ENCODE data around the gene VEZT. TPM values are rescaled to one million over a fixed set of nuclear protein-coding genes. Genes with fewer than 3 reads are reported as not detected.

The VEZT gene
- total RNA-seq, 3 donors from 2014 or later, result 58.4 to 72.8 (median 61.6) TPM

- Histone ChIP-seq H3K36me3 (ENCODE audit: low read depth) (peaks cover 5% of the 10 kb centered on the region), H3K4me3 (no peak overlapping the region), H3K4me1 (ENCODE audit: low read depth) (no peaks in the 10 kb centered on the region), H3K9me3 (no peaks in the 10 kb centered on the region)
- ATAC-seq, result no peak
- intact Hi-C loops (cut with DNase I, micrococcal nuclease), result no loop called here
- no peak for DNase-seq
- TF ChIP-seq CTCF (IDR thresholded peaks at IDR 0.05), result no peak
Observed at GRCh38 chr12:95258151-95258550, 40.5 kb downstream of the VEZT start.

- no peak for ATAC-seq
- DNase-seq, result no peak
- H3K36me3 ChIP-seq (ENCODE audit: low read depth), result no peaks in the 10 kb centered on the region
- no peak for TF ChIP-seq CTCF (IDR thresholded peaks at IDR 0.05)
- H3K4me1 ChIP-seq (ENCODE audit: low read depth), result no peaks in the 10 kb centered on the region
- H3K4me3 ChIP-seq, result no peak overlapping the region
- H3K9me3 ChIP-seq, result no peaks in the 10 kb centered on the region
- intact Hi-C loops (cut with DNase I, micrococcal nuclease), result no loop called here
Observed at GRCh38 chr12:95258803-95259202, 41.2 kb downstream of the VEZT start.

- Histone ChIP-seq H3K9me3 (no peaks in the 10 kb centered on the region), H3K36me3 (ENCODE audit: low read depth) (no peaks in the 10 kb centered on the region), H3K4me3 (no peak overlapping the region), H3K4me1 (ENCODE audit: low read depth) (no peaks in the 10 kb centered on the region)
- TF ChIP-seq CTCF (IDR thresholded peaks at IDR 0.05), result no peak
- peak in 1 of 3 donors; percentile 21 for DNase-seq
- ATAC-seq, result peak; percentile 61
- intact Hi-C loops (cut with DNase I, micrococcal nuclease), result no loop called here
Observed at GRCh38 chr12:95259368-95259767, 41.8 kb downstream of the VEZT start.

- Histone ChIP-seq H3K36me3 (ENCODE audit: low read depth) (no peaks in the 10 kb centered on the region), H3K4me1 (ENCODE audit: low read depth) (no peaks in the 10 kb centered on the region), H3K9me3 (no peaks in the 10 kb centered on the region), H3K4me3 (no peak overlapping the region)
- TF ChIP-seq CTCF (IDR thresholded peaks at IDR 0.05), result no peak
- intact Hi-C loops (cut with DNase I, micrococcal nuclease), result no loop called here
- DNase-seq (no peak), ATAC-seq (no peak)
Observed at GRCh38 chr12:95261109-95261508, 43.5 kb downstream of the VEZT start.

- no peak for TF ChIP-seq CTCF (IDR thresholded peaks at IDR 0.05)
- intact Hi-C loops (cut with DNase I, micrococcal nuclease), result no loop called here
- ATAC-seq, result no peak
- H3K9me3 ChIP-seq, result no peaks in the 10 kb centered on the region
- no peak overlapping the region for H3K4me3 ChIP-seq
- DNase-seq, result no peak
- no peaks in the 10 kb centered on the region for H3K36me3 ChIP-seq (ENCODE audit: low read depth)
- H3K4me1 ChIP-seq (ENCODE audit: low read depth), result no peaks in the 10 kb centered on the region
Observed at GRCh38 chr12:95262808-95263207, 45.2 kb downstream of the VEZT start.

GRCh38 chr12:95265765-95266164, 48.2 kb downstream of the VEZT start:
- Histone ChIP-seq H3K4me3 (no peak overlapping the region), H3K9me3 (no peaks in the 10 kb centered on the region), H3K4me1 (ENCODE audit: low read depth) (no peaks in the 10 kb centered on the region), H3K36me3 (ENCODE audit: low read depth) (no peaks in the 10 kb centered on the region)
- DNase-seq (no peak), ATAC-seq (no peak)
- intact Hi-C loops (cut with DNase I, micrococcal nuclease), result no loop called here
- TF ChIP-seq CTCF (IDR thresholded peaks at IDR 0.05), result no peak

Measured in mucosa of descending colon (tissue), 3 donors.